ENCODE data around the gene LEFTY2.

Gene LEFTY2

DNA sequence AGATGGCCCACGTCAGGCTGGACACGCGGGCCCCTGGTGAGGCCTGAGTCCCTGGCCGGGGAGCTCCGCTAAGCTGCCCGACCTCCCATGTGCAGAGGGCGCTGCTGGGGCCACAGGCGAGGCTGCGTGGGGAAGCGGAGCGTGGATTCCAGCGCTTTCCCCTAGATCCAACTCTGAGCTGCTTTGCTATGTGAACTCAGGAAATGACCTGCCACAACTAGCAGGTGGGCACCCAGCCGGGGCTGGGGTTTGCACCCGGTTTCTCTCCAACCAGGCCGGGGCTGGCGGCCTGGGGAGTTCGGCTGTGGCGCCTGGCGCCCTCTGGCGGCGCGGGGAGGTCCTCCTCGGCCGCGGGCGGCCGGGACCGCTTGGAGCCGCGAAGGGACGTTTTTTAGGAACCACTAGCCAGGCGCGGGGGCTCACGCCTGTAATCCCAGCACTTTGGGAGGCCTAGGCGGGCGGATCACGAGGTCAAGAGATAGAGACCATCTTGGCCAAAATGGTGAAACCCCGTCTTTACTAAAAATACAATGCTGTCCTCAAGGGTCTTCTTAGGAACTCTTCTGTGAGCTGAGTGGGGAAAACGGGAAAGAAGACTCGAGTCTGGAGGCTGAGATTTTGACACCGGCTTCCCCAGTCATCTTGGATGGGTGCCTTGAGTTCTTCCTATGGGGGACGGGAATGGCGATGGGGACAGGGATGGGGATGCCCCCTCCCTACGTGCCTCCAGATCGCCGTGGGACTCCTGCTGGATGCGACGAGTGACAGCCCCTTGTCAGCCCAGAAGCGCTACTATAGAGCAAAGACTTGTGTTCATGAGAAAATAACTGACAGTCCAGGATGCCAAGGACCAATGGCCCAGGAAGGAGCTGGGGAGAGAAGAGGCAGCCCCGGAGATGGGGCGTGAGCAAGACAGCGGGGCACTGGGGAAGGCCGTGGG lies 29.6 kb downstream of the LEFTY2 start:
- Mint-ChIP-seq H3K4me1 (peaks cover 17% of the 10 kb centered on the region), H3K27ac (no peak overlapping the region), H3K9me3 (no peaks in the 10 kb centered on the region), H3K27me3 (no peaks in the 10 kb centered on the region), H3K4me3 (peak overlapping the region; percentile 10), H3K36me3 (no peaks in the 10 kb centered on the region)
- ATAC-seq (ENCODE audit: low read depth) (peak; percentile 93), DNase-seq (ENCODE audit: low spot score in 2 of 2) (peak; percentile 74 to 80)

DNA sequence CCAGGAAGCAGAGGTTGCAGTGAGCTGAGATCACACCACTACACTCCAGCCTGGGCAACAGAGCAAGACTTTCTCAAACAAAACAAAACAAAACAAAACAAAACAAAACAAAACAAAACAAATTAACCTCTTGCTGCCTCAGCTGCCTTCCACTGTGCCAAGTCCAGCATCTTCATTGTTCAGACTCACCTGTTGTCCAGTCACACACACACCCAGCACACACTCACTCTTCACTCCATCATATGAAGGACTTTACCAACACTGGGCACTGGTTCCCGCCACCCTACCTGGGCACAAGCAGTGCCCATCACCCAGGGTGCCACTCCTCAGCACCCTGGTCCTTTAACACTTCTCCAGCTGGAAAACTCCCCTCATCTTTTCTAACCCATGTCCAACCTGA lies 31.5 kb downstream of the LEFTY2 start:
- ATAC-seq (ENCODE audit: low read depth) (no peak), DNase-seq (ENCODE audit: low spot score in 2 of 2) (no peak)
- no peaks in the 10 kb centered on the region for H3K9me3 Mint-ChIP-seq
- H3K36me3 Mint-ChIP-seq = no peaks in the 10 kb centered on the region
- peaks cover 22% of the 10 kb centered on the region for H3K4me1 Mint-ChIP-seq
- H3K27ac Mint-ChIP-seq = peak overlapping the region; percentile 86
- H3K4me3 Mint-ChIP-seq = no peak overlapping the region
- no peaks in the 10 kb centered on the region for H3K27me3 Mint-ChIP-seq

DNA sequence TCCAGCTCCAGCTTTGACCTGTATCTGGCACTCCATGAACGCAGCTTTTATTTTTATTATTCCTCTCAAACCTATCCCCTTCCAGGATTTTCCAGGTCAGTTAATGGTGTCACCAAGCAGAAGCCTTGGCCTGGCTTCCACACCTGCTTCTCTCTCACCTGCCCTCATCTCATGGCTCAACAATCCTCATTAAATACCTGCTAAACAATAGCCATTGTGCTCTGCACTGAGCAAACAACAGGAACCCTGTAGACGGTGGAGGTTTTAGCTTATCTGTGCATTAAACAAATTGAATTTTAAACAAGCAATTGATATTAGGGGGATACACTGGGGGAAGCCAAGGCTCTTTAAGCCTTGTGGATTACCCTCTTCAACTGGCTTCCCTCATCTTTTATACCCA lies 32.2 kb downstream of the LEFTY2 start:
- Mint-ChIP-seq H3K27ac (no peak overlapping the region), H3K9me3 (peaks cover 2% of the 10 kb centered on the region), H3K27me3 (no peaks in the 10 kb centered on the region), H3K4me1 (peaks cover 25% of the 10 kb centered on the region), H3K36me3 (no peaks in the 10 kb centered on the region), H3K4me3 (no peak overlapping the region)
- no peak for DNase-seq (ENCODE audit: low spot score in 2 of 2)
- no peak for ATAC-seq (ENCODE audit: low read depth)

DNA sequence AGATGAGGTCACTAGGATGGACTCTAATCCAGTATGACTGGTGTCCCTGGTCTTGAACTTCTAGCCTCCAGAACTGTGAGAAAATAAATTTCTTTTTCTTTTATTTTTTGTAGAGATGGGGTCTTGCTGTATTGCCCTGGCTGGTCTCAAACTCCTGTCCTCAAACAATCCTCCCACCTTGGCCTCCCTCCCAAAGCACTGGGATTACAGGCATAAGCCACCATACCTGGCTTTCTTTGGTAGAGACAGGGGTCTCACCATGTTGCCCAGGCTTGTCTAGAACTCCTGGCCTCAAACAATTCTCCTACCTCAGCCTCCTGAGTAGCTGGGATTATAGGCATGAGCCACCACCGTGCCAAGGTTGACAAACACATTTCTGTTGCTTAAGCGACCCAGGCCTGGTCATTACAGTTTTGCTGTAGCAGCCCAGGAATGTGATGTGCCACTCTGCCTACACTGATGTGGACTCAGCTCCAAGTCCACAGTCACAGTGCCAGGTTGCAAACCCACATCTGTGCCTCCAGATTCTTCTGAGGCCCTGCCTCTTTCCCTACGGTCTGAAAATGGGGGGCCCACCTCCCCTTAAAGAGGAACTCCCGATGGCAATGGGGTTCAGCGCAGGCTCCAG lies 32.9 kb downstream of the LEFTY2 start:
- H3K4me3 Mint-ChIP-seq = no peak overlapping the region
- no peak for DNase-seq (ENCODE audit: low spot score in 2 of 2)
- peak overlapping the region; percentile 22 for H3K27ac Mint-ChIP-seq
- no peaks in the 10 kb centered on the region for H3K36me3 Mint-ChIP-seq
- peaks cover 25% of the 10 kb centered on the region for H3K4me1 Mint-ChIP-seq
- peaks cover 4% of the 10 kb centered on the region for H3K9me3 Mint-ChIP-seq
- H3K27me3 Mint-ChIP-seq = no peaks in the 10 kb centered on the region
- ATAC-seq (ENCODE audit: low read depth) = no peak

DNA sequence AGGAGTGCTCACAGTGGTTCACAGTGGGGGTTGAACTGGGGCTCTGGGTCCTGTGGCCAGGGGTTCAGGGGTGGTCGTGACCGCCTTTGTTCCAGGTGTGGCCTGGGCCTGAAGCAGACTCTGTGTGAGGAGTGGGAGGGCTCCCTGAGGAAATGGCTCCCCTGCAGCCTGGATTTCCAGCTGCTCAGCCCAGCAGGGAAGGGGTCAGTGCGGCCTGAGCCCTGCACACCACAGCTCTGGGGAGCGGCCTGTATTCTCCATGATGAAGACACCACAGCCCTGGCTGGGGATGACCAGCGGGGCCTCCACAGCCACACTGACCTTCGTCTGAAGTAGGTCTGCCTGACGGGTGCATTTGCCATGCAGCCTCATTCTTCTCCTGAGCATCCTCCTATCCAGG lies 33.7 kb downstream of the LEFTY2 start:
- Mint-ChIP-seq H3K4me1 (peaks cover 25% of the 10 kb centered on the region), H3K4me3 (no peak overlapping the region), H3K9me3 (peaks cover 4% of the 10 kb centered on the region), H3K27me3 (no peaks in the 10 kb centered on the region), H3K36me3 (no peaks in the 10 kb centered on the region), H3K27ac (no peak overlapping the region)
- no peak for DNase-seq (ENCODE audit: low spot score in 2 of 2)
- no peak for ATAC-seq (ENCODE audit: low read depth)

DNA sequence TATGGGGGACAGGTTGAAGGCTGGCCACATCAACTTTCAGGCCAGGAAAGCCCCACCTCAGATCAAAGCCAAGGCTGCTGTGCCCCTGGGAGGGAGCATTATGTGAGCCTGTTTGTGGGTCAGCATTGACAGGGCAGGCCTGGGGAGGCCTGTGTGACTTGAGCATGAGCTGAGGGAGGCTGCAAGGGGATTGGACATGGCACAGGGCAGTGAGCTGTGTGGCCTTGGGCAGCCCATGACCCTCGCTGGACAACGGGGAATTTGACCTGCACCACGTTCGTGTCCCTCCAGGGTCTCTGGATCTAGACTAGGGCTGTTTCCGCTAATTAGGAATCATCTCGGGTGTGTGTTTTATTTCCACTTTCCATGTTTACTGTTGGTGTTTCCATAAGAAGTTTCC lies 34.6 kb downstream of the LEFTY2 start:
- Mint-ChIP-seq H3K27ac (no peak overlapping the region), H3K4me1 (peaks cover 23% of the 10 kb centered on the region), H3K36me3 (no peaks in the 10 kb centered on the region), H3K4me3 (no peak overlapping the region), H3K9me3 (peaks cover 4% of the 10 kb centered on the region), H3K27me3 (no peaks in the 10 kb centered on the region)
- ATAC-seq (ENCODE audit: low read depth) = no peak
- no peak for DNase-seq (ENCODE audit: low spot score in 2 of 2)

DNA sequence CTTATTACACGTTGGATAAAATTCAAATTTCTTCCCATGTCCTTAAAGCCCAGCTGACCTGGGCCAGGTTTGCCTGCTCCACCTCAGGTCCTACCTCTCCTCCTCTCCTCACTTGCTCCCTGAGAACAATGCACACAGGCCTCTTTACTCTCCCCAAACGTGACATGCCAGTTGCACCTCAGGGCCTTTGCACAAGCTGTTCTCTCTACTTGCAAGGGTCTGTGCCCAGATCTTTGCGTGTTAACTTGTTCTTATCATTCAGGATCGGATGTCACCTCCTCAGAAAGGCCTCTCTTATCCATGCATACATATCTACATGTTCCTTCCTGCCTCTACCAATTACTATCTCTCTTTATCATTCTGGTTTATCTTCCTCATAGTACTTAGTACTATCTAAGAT lies 37.4 kb downstream of the LEFTY2 start:
- H3K9me3 Mint-ChIP-seq = peaks cover 4% of the 10 kb centered on the region
- H3K36me3 Mint-ChIP-seq = no peaks in the 10 kb centered on the region
- ATAC-seq (ENCODE audit: low read depth) = no peak
- peak overlapping the region; percentile 49 for H3K27ac Mint-ChIP-seq
- H3K4me1 Mint-ChIP-seq = peaks cover 14% of the 10 kb centered on the region
- no peak for DNase-seq (ENCODE audit: low spot score in 2 of 2)
- H3K4me3 Mint-ChIP-seq = no peak overlapping the region
- H3K27me3 Mint-ChIP-seq = no peaks in the 10 kb centered on the region

DNA sequence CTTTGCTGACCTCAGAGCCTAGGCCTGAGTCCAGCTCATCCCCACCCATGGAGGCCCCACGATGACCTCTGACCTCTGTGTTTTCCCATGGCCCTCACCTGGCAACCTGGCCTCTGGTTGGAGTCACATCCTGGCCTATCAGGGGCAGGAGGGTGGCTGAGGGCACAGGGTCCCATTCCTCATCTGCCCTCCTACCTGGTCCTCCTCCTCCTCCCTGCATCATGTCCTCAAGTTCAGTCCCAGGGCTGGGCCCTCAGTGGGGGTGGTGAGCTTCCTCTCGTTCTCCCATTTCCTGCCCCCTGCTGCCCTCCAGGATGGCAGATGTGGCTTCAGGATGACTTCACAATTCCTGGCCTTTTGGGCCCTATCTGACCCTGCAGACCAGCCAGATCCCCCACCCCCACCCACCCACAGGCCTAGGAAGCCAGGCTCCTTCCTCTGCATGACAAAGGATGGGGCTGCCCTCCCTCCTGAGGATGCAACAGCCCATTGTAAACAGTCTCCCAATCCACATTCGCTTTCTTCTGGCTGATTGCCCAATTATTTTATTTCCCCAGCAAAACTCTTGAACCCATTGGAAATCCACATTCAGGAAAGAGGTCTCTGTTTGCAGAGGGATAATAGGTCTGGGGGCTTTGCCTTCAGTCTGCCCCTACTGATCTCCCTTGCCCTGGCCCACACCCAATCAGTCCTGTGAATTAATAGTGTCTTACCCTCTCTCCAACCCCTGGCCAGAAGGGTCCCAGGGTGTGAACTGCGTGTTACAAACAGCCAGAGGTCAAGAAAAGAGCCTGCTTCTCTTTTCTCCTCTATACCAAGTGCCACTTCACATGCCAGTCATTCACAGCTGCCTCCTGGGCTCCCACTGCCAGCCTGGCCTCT lies 41.7 kb downstream of the LEFTY2 start:
- ATAC-seq (ENCODE audit: low read depth) (no peak), DNase-seq (ENCODE audit: low spot score in 2 of 2) (no peak)
- Mint-ChIP-seq H3K4me1 (peaks cover 30% of the 10 kb centered on the region), H3K27me3 (no peaks in the 10 kb centered on the region), H3K36me3 (no peaks in the 10 kb centered on the region), H3K9me3 (peaks cover 4% of the 10 kb centered on the region), H3K27ac (peak overlapping the region; percentile 99), H3K4me3 (no peak overlapping the region)

DNA sequence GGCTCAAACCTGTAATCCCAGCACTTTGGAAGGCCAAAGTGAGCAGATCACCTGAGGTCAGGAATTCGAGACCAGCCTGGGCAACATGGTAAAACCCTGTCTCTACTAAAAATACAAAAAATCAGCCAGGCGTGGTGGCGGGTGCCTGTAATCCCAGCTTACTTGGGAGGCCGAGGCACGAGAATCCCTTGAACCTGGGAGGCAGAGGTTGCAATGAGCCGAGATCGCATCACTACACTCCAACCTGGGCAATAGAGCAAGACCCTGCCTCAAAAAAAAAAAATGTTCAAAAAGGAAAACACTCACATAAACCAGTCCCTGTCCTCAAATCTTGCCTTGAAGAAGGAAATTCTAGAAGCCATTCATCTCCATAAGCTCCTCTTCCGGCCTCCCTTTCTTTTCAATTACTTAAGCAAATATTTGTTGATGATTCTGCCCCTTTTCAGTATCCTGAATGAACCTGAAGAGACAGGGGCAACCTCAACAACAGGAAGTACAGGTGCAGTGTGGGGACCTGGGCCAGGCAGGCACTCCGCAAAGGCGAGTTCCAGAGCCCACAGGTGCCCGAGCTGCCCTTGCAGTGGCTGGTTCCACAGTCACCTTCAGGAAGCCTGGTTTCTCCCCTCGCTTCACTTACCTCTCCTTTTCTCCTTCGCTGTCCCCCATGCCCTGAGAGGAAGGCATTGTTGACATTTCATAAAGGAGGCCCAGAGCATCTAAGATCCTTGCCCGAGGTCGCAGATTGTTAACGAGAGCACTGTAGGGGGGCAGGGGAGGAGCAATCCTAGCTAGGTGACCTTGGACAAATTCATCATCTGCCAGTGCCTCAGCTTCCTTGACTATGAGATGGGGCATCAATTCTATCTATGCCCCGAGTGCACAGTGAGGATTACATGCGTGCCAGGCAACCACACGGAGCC lies 43.2 kb downstream of the LEFTY2 start:
- Mint-ChIP-seq H3K4me1 (peaks cover 27% of the 10 kb centered on the region), H3K4me3 (peak overlapping the region; percentile 71), H3K27me3 (no peaks in the 10 kb centered on the region), H3K9me3 (no peaks in the 10 kb centered on the region), H3K27ac (peak overlapping the region; percentile 99), H3K36me3 (no peaks in the 10 kb centered on the region)
- no peak for DNase-seq (ENCODE audit: low spot score in 2 of 2)
- ATAC-seq (ENCODE audit: low read depth) = peak; percentile 41

DNA sequence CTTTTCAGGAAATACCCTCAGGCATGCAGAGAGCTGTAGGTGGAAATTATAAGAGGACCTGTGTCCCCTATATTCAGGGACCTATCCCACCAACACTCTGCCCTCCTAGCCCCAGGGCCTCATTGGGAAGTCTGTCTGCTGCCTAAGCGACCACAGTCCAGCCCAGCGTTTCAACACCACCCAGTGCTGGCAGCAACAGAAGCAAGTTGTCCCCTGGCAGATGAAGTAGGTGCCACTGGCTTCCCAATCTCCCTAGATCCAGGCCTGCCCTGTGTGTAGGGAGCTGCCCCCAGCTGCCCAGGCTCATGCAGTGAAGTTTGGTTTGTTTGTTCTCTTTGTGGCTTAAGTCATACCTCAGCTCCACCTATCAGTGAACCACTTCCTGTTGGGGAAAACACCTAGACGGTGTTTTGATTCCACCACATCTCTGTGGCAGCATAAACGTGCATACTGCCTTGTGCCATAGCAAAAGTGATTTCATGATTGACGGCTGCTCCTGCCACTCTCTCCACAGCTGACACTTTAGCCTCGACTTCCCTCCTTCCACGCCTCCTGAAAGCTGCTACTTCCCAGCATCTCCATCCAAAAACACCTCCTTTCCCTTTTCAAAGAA lies 44.0 kb downstream of the LEFTY2 start:
- Mint-ChIP-seq H3K9me3 (no peaks in the 10 kb centered on the region), H3K4me1 (peaks cover 27% of the 10 kb centered on the region), H3K4me3 (peak overlapping the region; percentile 71), H3K27ac (peak overlapping the region; percentile 99), H3K27me3 (no peaks in the 10 kb centered on the region), H3K36me3 (no peaks in the 10 kb centered on the region)
- ATAC-seq (ENCODE audit: low read depth) = peak; percentile 98
- peak; percentile 45 to 68 for DNase-seq (ENCODE audit: low spot score in 2 of 2)

DNA sequence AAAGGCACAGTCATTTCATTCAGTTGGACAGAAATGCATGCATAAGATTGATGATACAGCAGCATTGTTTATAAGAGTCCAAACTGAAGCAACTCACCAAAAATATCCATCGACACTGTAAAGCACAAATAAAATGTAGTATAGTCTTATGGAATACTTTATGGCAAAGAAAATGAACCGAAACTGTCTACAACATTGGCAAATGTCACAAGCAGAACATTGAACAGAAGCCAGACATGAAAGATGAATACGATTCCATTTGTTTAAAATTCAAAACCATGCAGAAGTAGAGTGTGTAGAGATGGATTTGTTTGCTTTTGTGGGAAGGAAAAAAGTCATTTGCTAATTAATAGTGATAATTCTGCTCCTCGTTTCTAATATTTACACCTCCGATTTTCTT lies 44.5 kb downstream of the LEFTY2 start:
- no peak for DNase-seq (ENCODE audit: low spot score in 2 of 2)
- H3K9me3 Mint-ChIP-seq = no peaks in the 10 kb centered on the region
- H3K27ac Mint-ChIP-seq = peak overlapping the region; percentile 99
- H3K4me1 Mint-ChIP-seq = peaks cover 27% of the 10 kb centered on the region
- H3K36me3 Mint-ChIP-seq = no peaks in the 10 kb centered on the region
- no peaks in the 10 kb centered on the region for H3K27me3 Mint-ChIP-seq
- peak overlapping the region; percentile 71 for H3K4me3 Mint-ChIP-seq
- no peak for ATAC-seq (ENCODE audit: low read depth)

DNA sequence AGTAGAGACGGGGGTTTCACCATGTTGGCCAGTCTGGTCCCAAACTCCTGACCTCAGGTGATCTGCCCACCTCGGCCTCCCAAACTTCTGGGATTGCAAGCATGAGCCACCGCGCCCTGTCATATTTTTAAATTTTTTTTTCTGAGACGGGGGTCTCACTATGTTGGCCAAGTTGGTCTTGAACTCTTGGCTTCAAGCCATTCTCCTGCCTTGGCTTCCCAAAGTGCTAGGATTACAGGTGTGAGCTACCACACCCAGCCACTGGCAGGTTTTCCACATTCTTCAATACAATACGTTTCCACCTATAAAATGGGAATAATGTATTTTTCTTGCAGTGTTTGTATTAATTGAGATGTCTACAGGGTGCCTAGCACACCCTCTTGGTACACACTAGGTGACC lies 48.7 kb downstream of the LEFTY2 start:
- H3K4me1 Mint-ChIP-seq = peaks cover 13% of the 10 kb centered on the region
- no peak overlapping the region for H3K4me3 Mint-ChIP-seq
- H3K36me3 Mint-ChIP-seq = no peaks in the 10 kb centered on the region
- ATAC-seq (ENCODE audit: low read depth) (no peak), DNase-seq (ENCODE audit: low spot score in 2 of 2) (no peak)
- H3K27ac Mint-ChIP-seq = no peak overlapping the region
- no peaks in the 10 kb centered on the region for H3K27me3 Mint-ChIP-seq
- H3K9me3 Mint-ChIP-seq = no peaks in the 10 kb centered on the region

Data from memory B cell (primary cell).